Central memory CD8-positive, alpha-beta T cell (primary cell): ENCODE data around the gene TNPO2.

ENCODE experiments used
- ATAC-seq: fragments of 150-1000 bp; cut with Tn5 transposase; replicated peaks from 2 replicates; pipeline ENCODE4 v1.10.0; 2022; ENCODE audit warnings: mild to moderate bottlenecking, moderate FRiP score, moderate number of reproducible peaks; ENCODE audit not compliant: poor library complexity, severe bottlenecking; ENCODE audit errors: extremely low read depth
- DNase-seq, 2 donors: peaks; one replicate each; pipeline ENCODE4 v3.0.0; 2021; ENCODE audit warnings: low spot score in 2 of 2
- H3K27ac Mint-ChIP-seq: one replicate; pipeline ENCODE4 v1.8.0; 2022; ENCODE audit warnings: low read depth, mild to moderate bottlenecking, moderate library complexity, mixed read lengths
- H3K27me3 Mint-ChIP-seq: one replicate; pipeline ENCODE4 v1.8.0; 2022; ENCODE audit warnings: mixed read lengths
- H3K36me3 Mint-ChIP-seq: one replicate; pipeline ENCODE4 v1.8.0; 2022; ENCODE audit warnings: mild to moderate bottlenecking, moderate library complexity, mixed read lengths; ENCODE audit not compliant: insufficient read depth
- H3K4me1 Mint-ChIP-seq: one replicate; pipeline ENCODE4 v1.8.0; 2022; ENCODE audit warnings: mixed read lengths
- H3K4me3 Mint-ChIP-seq: one replicate; pipeline ENCODE4 v1.8.0; 2022; ENCODE audit warnings: mild to moderate bottlenecking, moderate library complexity, mixed read lengths
- H3K9me3 Mint-ChIP-seq: one replicate; pipeline ENCODE4 v1.8.0; 2022; ENCODE audit warnings: mixed read lengths

The TNPO2 gene

GRCh38 chr19:12723641-12724426 is at the start of gene TNPO2:
Gene TNPO2 (minus strand): TSS chr19:12723932. CDS start chr19:12720977, 2,955 bp downstream.
- DNase-seq (peak; percentile 22 to 32), ATAC-seq (no peak)
- H3K9me3 Mint-ChIP-seq, result no peaks in the 10 kb centered on the region
- H3K27ac Mint-ChIP-seq, result peak within 1 kb of the TSS; percentile 95
- H3K4me3 Mint-ChIP-seq, result peak within 1 kb of the TSS; percentile 89
- no peaks in the 10 kb centered on the region for H3K27me3 Mint-ChIP-seq
- peaks cover 41% of the 10 kb centered on the region for H3K4me1 Mint-ChIP-seq
- H3K36me3 Mint-ChIP-seq, result peaks cover 26% of the 10 kb centered on the region

GRCh38 chr19:12772323-12772722 is 48.6 kb upstream of the TNPO2 start:
- H3K27ac Mint-ChIP-seq, result no peak overlapping the region
- H3K36me3 Mint-ChIP-seq, result peaks cover 8% of the 10 kb centered on the region
- no peak for ATAC-seq
- no peak for DNase-seq
- H3K4me1 Mint-ChIP-seq, result peaks cover 9% of the 10 kb centered on the region
- H3K4me3 Mint-ChIP-seq, result no peak overlapping the region
- no peaks in the 10 kb centered on the region for H3K9me3 Mint-ChIP-seq
- H3K27me3 Mint-ChIP-seq, result no peaks in the 10 kb centered on the region

GRCh38 chr19:12770922-12771321 is 47.2 kb upstream of the TNPO2 start:
- Mint-ChIP-seq H3K27ac (no peak overlapping the region), H3K9me3 (no peaks in the 10 kb centered on the region), H3K4me1 (peaks cover 13% of the 10 kb centered on the region), H3K36me3 (peaks cover 2% of the 10 kb centered on the region), H3K27me3 (no peaks in the 10 kb centered on the region), H3K4me3 (no peak overlapping the region)
- DNase-seq (no peak), ATAC-seq (no peak)

- H3K9me3 Mint-ChIP-seq, result no peaks in the 10 kb centered on the region
- H3K27me3 Mint-ChIP-seq, result no peaks in the 10 kb centered on the region
- DNase-seq, result no peak
- ATAC-seq, result peak; percentile 64
- H3K27ac Mint-ChIP-seq, result no peak overlapping the region
- peaks cover 1% of the 10 kb centered on the region for H3K36me3 Mint-ChIP-seq
- H3K4me1 Mint-ChIP-seq, result peaks cover 15% of the 10 kb centered on the region
- H3K4me3 Mint-ChIP-seq, result peak overlapping the region; percentile 12
Measured at GRCh38 chr19:12769689-12770088, 46.0 kb upstream of the TNPO2 start.

- Mint-ChIP-seq H3K4me3 (no peak overlapping the region), H3K4me1 (peaks cover 6% of the 10 kb centered on the region), H3K36me3 (no peaks in the 10 kb centered on the region), H3K27me3 (no peaks in the 10 kb centered on the region), H3K9me3 (no peaks in the 10 kb centered on the region), H3K27ac (no peak overlapping the region)
- ATAC-seq, result no peak
- DNase-seq, result no peak
Measured at GRCh38 chr19:12767666-12768065, 43.9 kb upstream of the TNPO2 start.

GRCh38 chr19:12767150-12767549 is 43.4 kb upstream of the TNPO2 start:
- Mint-ChIP-seq H3K27ac (no peak overlapping the region), H3K4me3 (no peak overlapping the region), H3K27me3 (no peaks in the 10 kb centered on the region), H3K9me3 (no peaks in the 10 kb centered on the region), H3K36me3 (no peaks in the 10 kb centered on the region), H3K4me1 (peaks cover 6% of the 10 kb centered on the region)
- no peak for DNase-seq
- ATAC-seq, result no peak

GRCh38 chr19:12766051-12766521 is 42.4 kb upstream of the TNPO2 start:
- DNase-seq (peak; percentile 72 to 86), ATAC-seq (peak; percentile 75)
- Mint-ChIP-seq H3K4me1 (peaks cover 6% of the 10 kb centered on the region), H3K9me3 (no peaks in the 10 kb centered on the region), H3K4me3 (no peak overlapping the region), H3K36me3 (peaks cover 3% of the 10 kb centered on the region), H3K27me3 (no peaks in the 10 kb centered on the region), H3K27ac (no peak overlapping the region)

- peaks cover 6% of the 10 kb centered on the region for H3K4me1 Mint-ChIP-seq
Measured at GRCh38 chr19:12764698-12765097, 41.0 kb upstream of the TNPO2 start.

GRCh38 chr19:12763100-12763499 is 39.4 kb upstream of the TNPO2 start:
- no peak for DNase-seq
- no peaks in the 10 kb centered on the region for H3K9me3 Mint-ChIP-seq
- H3K36me3 Mint-ChIP-seq, result peaks cover 3% of the 10 kb centered on the region
- no peak for ATAC-seq
- H3K27ac Mint-ChIP-seq, result no peak overlapping the region
- peaks cover 6% of the 10 kb centered on the region for H3K4me1 Mint-ChIP-seq
- no peak overlapping the region for H3K4me3 Mint-ChIP-seq
- H3K27me3 Mint-ChIP-seq, result no peaks in the 10 kb centered on the region

More at GRCh38 chr19:12764698-12765097, 41.0 kb upstream of the TNPO2 start:
- H3K27me3 Mint-ChIP-seq, result no peaks in the 10 kb centered on the region
- ATAC-seq, result no peak
- H3K9me3 Mint-ChIP-seq, result no peaks in the 10 kb centered on the region
- peaks cover 3% of the 10 kb centered on the region for H3K36me3 Mint-ChIP-seq
- H3K27ac Mint-ChIP-seq, result no peak overlapping the region
- no peak overlapping the region for H3K4me3 Mint-ChIP-seq
- no peak for DNase-seq

GRCh38 chr19:12759686-12760085 is 36.0 kb upstream of the TNPO2 start:
- H3K36me3 Mint-ChIP-seq, result peaks cover 6% of the 10 kb centered on the region
- no peaks in the 10 kb centered on the region for H3K9me3 Mint-ChIP-seq
- no peak overlapping the region for H3K4me3 Mint-ChIP-seq
- H3K27me3 Mint-ChIP-seq, result peaks cover 19% of the 10 kb centered on the region
- H3K4me1 Mint-ChIP-seq, result no peaks in the 10 kb centered on the region
- no peak for ATAC-seq
- no peak for DNase-seq
- no peak overlapping the region for H3K27ac Mint-ChIP-seq

- no peaks in the 10 kb centered on the region for H3K4me1 Mint-ChIP-seq
- DNase-seq (peak in 1 of 2 donors; percentile 49), ATAC-seq (peak; percentile 65)
- no peak overlapping the region for H3K27ac Mint-ChIP-seq
- no peak overlapping the region for H3K4me3 Mint-ChIP-seq
- H3K27me3 Mint-ChIP-seq, result peaks cover 33% of the 10 kb centered on the region
- no peaks in the 10 kb centered on the region for H3K9me3 Mint-ChIP-seq
- H3K36me3 Mint-ChIP-seq, result peaks cover 6% of the 10 kb centered on the region
Measured at GRCh38 chr19:12757544-12758274, 34.0 kb upstream of the TNPO2 start.

GRCh38 chr19:12756150-12756883 is 32.6 kb upstream of the TNPO2 start:
- Mint-ChIP-seq H3K27me3 (peaks cover 44% of the 10 kb centered on the region), H3K4me1 (no peaks in the 10 kb centered on the region)
- no peak for ATAC-seq

More at GRCh38 chr19:12756150-12756883, 32.6 kb upstream of the TNPO2 start:
- H3K36me3 Mint-ChIP-seq, result peaks cover 4% of the 10 kb centered on the region
- no peak overlapping the region for H3K4me3 Mint-ChIP-seq
- DNase-seq, result no peak
- no peak overlapping the region for H3K27ac Mint-ChIP-seq
- no peaks in the 10 kb centered on the region for H3K9me3 Mint-ChIP-seq
